GM12873 (cell line): Measurements from ENCODE around the gene CDC14C.

Source experiments
- TF ChIP-seq, protein P1 (sequence below): IDR thresholded peaks from 2 replicates; pipeline ENCODE4 v1.5.1; 2012; ENCODE audit warnings: low read depth, mild to moderate bottlenecking, moderate library complexity, low read length, control low read depth; ENCODE audit not compliant: insufficient read depth; ENCODE audit errors: missing control alignments

CDC14C gene

DNA sequence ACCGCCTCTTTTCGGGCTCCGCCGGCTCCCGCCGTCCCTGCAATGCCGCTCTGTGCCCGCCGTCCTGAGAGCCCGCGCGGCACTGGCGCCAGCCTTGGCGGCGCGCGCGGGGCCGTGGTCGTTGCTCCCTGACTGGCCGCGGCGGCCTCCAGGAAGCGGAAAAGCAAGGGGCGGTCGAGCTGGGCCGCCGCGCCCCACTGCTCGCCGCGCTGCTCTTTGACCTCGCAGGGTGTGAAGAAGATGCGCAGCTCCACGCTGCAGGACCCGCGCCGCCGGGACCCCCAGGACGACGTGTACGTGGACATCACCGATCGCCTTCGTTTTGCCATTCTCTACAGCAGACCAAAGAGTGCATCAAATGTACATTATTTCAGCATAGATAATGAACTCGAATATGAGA lies at the start of gene CDC14C:
TSS of gene CDC14C (plus strand) at position 115 of the 400 bp plus-strand sequence. CDS start at position 241, 126 bp downstream.
- TF ChIP-seq, protein P1, sequence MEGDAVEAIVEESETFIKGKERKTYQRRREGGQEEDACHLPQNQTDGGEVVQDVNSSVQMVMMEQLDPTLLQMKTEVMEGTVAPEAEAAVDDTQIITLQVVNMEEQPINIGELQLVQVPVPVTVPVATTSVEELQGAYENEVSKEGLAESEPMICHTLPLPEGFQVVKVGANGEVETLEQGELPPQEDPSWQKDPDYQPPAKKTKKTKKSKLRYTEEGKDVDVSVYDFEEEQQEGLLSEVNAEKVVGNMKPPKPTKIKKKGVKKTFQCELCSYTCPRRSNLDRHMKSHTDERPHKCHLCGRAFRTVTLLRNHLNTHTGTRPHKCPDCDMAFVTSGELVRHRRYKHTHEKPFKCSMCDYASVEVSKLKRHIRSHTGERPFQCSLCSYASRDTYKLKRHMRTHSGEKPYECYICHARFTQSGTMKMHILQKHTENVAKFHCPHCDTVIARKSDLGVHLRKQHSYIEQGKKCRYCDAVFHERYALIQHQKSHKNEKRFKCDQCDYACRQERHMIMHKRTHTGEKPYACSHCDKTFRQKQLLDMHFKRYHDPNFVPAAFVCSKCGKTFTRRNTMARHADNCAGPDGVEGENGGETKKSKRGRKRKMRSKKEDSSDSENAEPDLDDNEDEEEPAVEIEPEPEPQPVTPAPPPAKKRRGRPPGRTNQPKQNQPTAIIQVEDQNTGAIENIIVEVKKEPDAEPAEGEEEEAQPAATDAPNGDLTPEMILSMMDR: no peak

- TF ChIP-seq, protein P1: peak; percentile 20
Measured at GRCh38 chr7:48875045-48875916, 49.1 kb upstream of the CDC14C start.

- TF ChIP-seq, protein P1: peak; percentile 20
Measured at GRCh38 chr7:48876087-48876486, 48.3 kb upstream of the CDC14C start.

DNA sequence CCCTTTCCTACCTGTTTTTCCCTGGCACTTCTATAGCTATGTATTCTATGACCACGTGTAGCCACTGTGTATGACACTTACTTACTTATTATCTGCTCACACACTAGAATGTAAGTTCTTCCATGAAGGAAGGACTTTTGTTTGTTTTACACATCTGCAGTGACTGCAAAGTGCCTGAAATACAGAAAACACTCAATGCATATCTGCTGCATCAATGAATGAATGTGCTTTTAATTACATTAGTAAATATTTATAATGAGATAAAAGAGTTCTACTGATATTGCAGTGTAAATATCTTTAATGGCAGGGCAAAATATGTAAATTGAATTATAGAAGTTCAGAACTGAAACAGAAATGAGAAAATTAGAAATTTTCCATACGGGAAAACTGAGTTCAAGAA lies 43.5 kb upstream of the CDC14C start:
- TF ChIP-seq, protein P1: no peak

- TF ChIP-seq, protein P1: no peak
Measured at GRCh38 chr7:48887500-48887899, 36.8 kb upstream of the CDC14C start.

DNA sequence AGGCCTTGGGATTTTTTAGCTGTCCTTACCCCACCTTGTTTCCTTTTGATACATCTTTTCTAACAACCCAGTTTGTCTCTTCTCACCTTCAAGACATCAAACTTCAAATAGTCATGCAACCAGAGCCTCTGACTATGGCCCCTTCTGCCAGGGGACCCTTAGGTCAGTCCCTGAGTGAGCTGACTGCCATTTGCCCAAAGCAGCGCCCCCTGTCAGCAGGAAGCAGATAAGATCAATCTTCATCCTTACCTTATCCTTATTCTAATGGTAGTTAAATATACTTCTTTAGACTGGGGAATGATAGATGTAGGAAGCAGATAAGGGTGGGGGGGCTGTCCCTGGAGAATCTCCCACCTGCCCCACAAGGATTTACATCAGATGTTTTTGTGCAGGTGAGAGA lies 29.8 kb upstream of the CDC14C start:
- TF ChIP-seq, protein P1: no peak

DNA sequence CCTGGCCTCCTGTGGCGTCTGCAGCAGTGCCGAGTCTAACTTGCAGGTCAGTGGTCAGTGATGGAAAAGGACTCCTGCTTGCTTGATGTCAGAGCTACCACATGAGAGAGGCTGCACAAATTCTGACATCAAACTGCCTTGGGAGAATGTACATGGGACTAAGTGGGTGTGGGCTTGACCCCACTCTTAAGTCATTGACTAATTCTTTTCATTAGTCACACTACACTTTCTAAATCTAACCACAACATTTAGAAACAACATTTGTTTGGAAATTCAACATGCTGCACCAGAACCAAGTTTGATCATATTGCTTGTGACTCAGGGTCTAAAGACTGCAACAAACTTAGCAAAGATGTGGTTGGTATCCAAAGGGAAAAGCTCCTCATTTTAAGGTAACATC lies 24.4 kb upstream of the CDC14C start:
- TF ChIP-seq, protein P1: no peak
